HepG2 (cell line): ENCODE results near the gene ABCC1. TPM values are rescaled to one million over a fixed set of nuclear protein-coding genes. Genes with fewer than 3 reads are reported as not detected.

Source experiments
- AKAP8 ChIP-seq: sonication (generic); formaldehyde crosslinking; IDR thresholded peaks from 2 replicates; pipeline ENCODE4 v1.5.1; 2020; ENCODE audit warnings: mild to moderate bottlenecking, missing genetic modification reagents
- ARID5B ChIP-seq: IDR thresholded peaks from 2 replicates; pipeline ENCODE4 v1.4.0; 2020; ENCODE audit warnings: mild to moderate bottlenecking, missing genetic modification reagents
- BCL3 ChIP-seq: sonication (generic); formaldehyde crosslinking; IDR thresholded peaks from 2 replicates; pipeline ENCODE4 v1.5.1; 2020; ENCODE audit warnings: mild to moderate bottlenecking, missing genetic modification reagents, moderate library complexity
- CC2D1A ChIP-seq: sonication (generic); formaldehyde crosslinking; IDR thresholded peaks from 2 replicates; pipeline ENCODE4 v1.8.1; 2023; ENCODE audit warnings: mild to moderate bottlenecking, missing genetic modification reagents
- CHD2 ChIP-seq: IDR thresholded peaks from 2 replicates; pipeline ENCODE4 v1.6.1; 2011; ENCODE audit warnings: low read depth, low read length, improper control_type of control experiment
- EP300 ChIP-seq, 3 experiments: sonication (generic) in 1 of 3; formaldehyde crosslinking in 1 of 3; IDR thresholded peaks; 2 replicates each; pipeline versions ENCODE4 v1.5.1 to v1.6.1; 2011 to 2020; ENCODE audit warnings: low read depth in 2 of 3, low read length in 2 of 3, borderline replicate concordance in 1 of 3, improper control_type of control experiment in 1 of 3, mild to moderate bottlenecking in 1 of 3, missing genetic modification reagents in 1 of 3, moderate library complexity in 1 of 3
- HOXA5 ChIP-seq: sonication (generic); formaldehyde crosslinking; IDR thresholded peaks from 2 replicates; pipeline ENCODE4 v1.4.0; 2020; ENCODE audit warnings: missing genetic modification reagents
- IRF2 ChIP-seq: IDR thresholded peaks from 2 replicates; pipeline ENCODE4 v1.6.1; 2018; ENCODE audit warnings: missing genetic modification reagents, missing compliant biosample characterization
- KDM5B ChIP-seq: sonication (generic); formaldehyde crosslinking; IDR thresholded peaks from 2 replicates; pipeline ENCODE4 v1.4.0; 2020; ENCODE audit warnings: missing genetic modification reagents, mild to moderate bottlenecking, borderline replicate concordance
- KLF16 ChIP-seq, 2 experiments: sonication (generic) in 1 of 2; formaldehyde crosslinking in 1 of 2; IDR thresholded peaks; 2 replicates each; pipeline versions ENCODE4 v1.6.1 to v1.8.0; 2016 to 2023; ENCODE audit warnings: missing genetic modification reagents in 2 of 2, missing compliant biosample characterization in 1 of 2
- NR2F6 ChIP-seq, 2 experiments: IDR thresholded peaks; 2 replicates each; pipeline ENCODE4 v1.6.1; 2016; ENCODE audit warnings: antibody characterized with exemption in 1 of 2, mild to moderate bottlenecking in 1 of 2
- POLR2A ChIP-seq, 2 experiments: IDR thresholded peaks; 2 replicates each; pipeline ENCODE4 v1.6.1; 2011; ENCODE audit warnings: low read depth in 2 of 2, low read length in 2 of 2, mild to moderate bottlenecking in 1 of 2, moderate library complexity in 1 of 2; ENCODE audit not compliant: insufficient read depth in 1 of 2
- RCOR2 ChIP-seq: IDR thresholded peaks from 2 replicates; pipeline ENCODE4 v1.6.1; 2016; ENCODE audit warnings: missing biosample characterization, missing genetic modification reagents
- RXRB ChIP-seq: IDR thresholded peaks from 2 replicates; pipeline ENCODE4 v1.6.1; 2016; ENCODE audit warnings: borderline replicate concordance, missing genetic modification reagents, missing compliant biosample characterization
- SP5 ChIP-seq: IDR thresholded peaks from 2 replicates; pipeline ENCODE4 v1.6.1; 2016; ENCODE audit warnings: low read depth, borderline replicate concordance
- SUZ12 ChIP-seq: fragments of 150-350 bp; IDR thresholded peaks from 2 replicates; pipeline ENCODE4 v1.6.1; 2014; ENCODE audit warnings: low read depth, low read length
- TAF15 ChIP-seq: fragments of 200-400 bp; formaldehyde crosslinking; IDR thresholded peaks from one replicate; pipeline ENCODE4 v1.6.1; 2018; ENCODE audit warnings: mild to moderate bottlenecking, low read depth, low read length; ENCODE audit not compliant: poor library complexity, severe bottlenecking
- U2AF2 ChIP-seq: fragments of 200-400 bp; formaldehyde crosslinking; IDR thresholded peaks from 2 replicates; pipeline ENCODE4 v1.6.1; 2017; ENCODE audit warnings: low read depth, mild to moderate bottlenecking, low read length
- YEATS2 ChIP-seq: sonication (generic); formaldehyde crosslinking; IDR thresholded peaks from 2 replicates; pipeline ENCODE4 v1.4.0; 2020; ENCODE audit warnings: missing genetic modification reagents, borderline replicate concordance
- ZBTB20 ChIP-seq: sonication (generic); formaldehyde crosslinking; IDR thresholded peaks from 2 replicates; pipeline ENCODE4 v1.8.1; 2023; ENCODE audit warnings: missing genetic modification reagents, low read depth, mild to moderate bottlenecking, borderline replicate concordance
- ZBTB7A ChIP-seq: sonication (generic); formaldehyde crosslinking; IDR thresholded peaks from 2 replicates; pipeline ENCODE4 v1.8.0; 2022; ENCODE audit warnings: mild to moderate bottlenecking, missing genetic modification reagents
- ZFP41 ChIP-seq: sonication (generic); formaldehyde crosslinking; IDR thresholded peaks from 2 replicates; pipeline ENCODE4 v1.4.0; 2020; ENCODE audit warnings: mild to moderate bottlenecking, missing genetic modification reagents, borderline replicate concordance
- ZNF3 ChIP-seq: IDR thresholded peaks from 2 replicates; pipeline ENCODE4 v1.7.0; 2017; ENCODE audit warnings: inconsistent platforms
- ZNF317 ChIP-seq: sonication (generic); formaldehyde crosslinking; IDR thresholded peaks from 2 replicates; pipeline ENCODE4 v1.5.0; 2020; ENCODE audit warnings: mild to moderate bottlenecking, missing genetic modification reagents
- ZNF33B ChIP-seq: sonication (generic); formaldehyde crosslinking; IDR thresholded peaks from 2 replicates; pipeline ENCODE4 v1.5.1; 2020; ENCODE audit warnings: mild to moderate bottlenecking, missing genetic modification reagents
- polyA plus RNA-seq, 8 experiments: library from polyadenylated mRNA; depleted of rRNA in 3 of 8; stranded (reverse) in 7 of 8; unstranded in 1 of 8; fragments of >200 nt; fragmentation: Illumina TruSeq in 4 of 8; extraction: Trizol in 4 of 8; gene quantifications; 2 replicates each; pipeline versions ENCODE4 v1.2.1 to v1.2.3, GENCODE V29; 2011 to 2016; ENCODE audit warnings: low read depth in 4 of 8, missing spikeins in 1 of 8, mixed read lengths in 1 of 8; ENCODE audit not compliant: insufficient read depth in 1 of 8
- total RNA-seq, 5 experiments: library from RNA; depleted of rRNA; stranded (reverse); fragments of >200 nt; fragmentation: Illumina TruSeq; extraction: Trizol; gene quantifications; 2 replicates each; pipeline ENCODE4 v1.2.3, GENCODE V29; 2016; ENCODE audit warnings: low read depth in 1 of 5

ABCC1 gene
- total and polyA plus RNA-seq, 2 of the 13 experiments (the other 11 are each of a cell fraction or from before 2014, with no cell fraction given), result 13.0 to 30.6 TPM

- TF ChIP-seq BCL3, result peak; percentile 47; the same call in 1 of the 2 replicates
- no peak for TF ChIP-seq TAF15
- peak; percentile 74 for TF ChIP-seq ARID5B (CRISPR knock-in tag)
- peak; percentile 54 to 57; a peak in 2 of 4 replicates for TF ChIP-seq EP300 (IDR thresholded peaks at IDR 0.05; ENCODE audit: low read depth in 2 of 2, low read length in 2 of 2)
- peak; percentile 19; the same call in 1 of the 2 replicates for TF ChIP-seq EP300 (CRISPR knock-in tag; IDR thresholded peaks at IDR 0.05; ENCODE audit: borderline replicate concordance)
- TF ChIP-seq RXRB (CRISPR knock-in tag), result peak; percentile 94
- TF ChIP-seq YEATS2 (CRISPR knock-in tag), result 0 out of 2 replicates have a peak, but pooled peaks have one; percentile 3
- TF ChIP-seq POLR2A (IDR thresholded peaks at IDR 0.05; ENCODE audit: insufficient read depth in 1 of 2, low read depth in 2 of 2, low read length in 2 of 2), result no peak
- TF ChIP-seq IRF2 (CRISPR knock-in tag), result 0 out of 2 replicates have a peak, but pooled peaks have one; percentile 27
- 0 out of 2 replicates have a peak, but pooled peaks have one; percentile 18 for TF ChIP-seq RCOR2 (CRISPR knock-in tag)
- TF ChIP-seq NR2F6 (IDR thresholded peaks at IDR 0.05), result peak; percentile 60
- peak; percentile 86 for TF ChIP-seq NR2F6 (CRISPR knock-in tag; IDR thresholded peaks at IDR 0.05)
- peak; percentile 61; the same call in 1 of the 2 replicates for TF ChIP-seq KDM5B
- TF ChIP-seq ZBTB7A (CRISPR knock-in tag), result 0 out of 2 replicates have a peak, but pooled peaks have one; percentile 52
- TF ChIP-seq AKAP8 (CRISPR knock-in tag), result 0 out of 2 replicates have a peak, but pooled peaks have one; percentile 17
- no peak for TF ChIP-seq ZFP41 (CRISPR knock-in tag)
- peak; percentile 60; the same call in 1 of the 2 replicates for TF ChIP-seq ZNF317 (CRISPR knock-in tag)
- TF ChIP-seq SP5, result peak; percentile 28; the same call in 1 of the 2 replicates
- no peak for TF ChIP-seq ZBTB20 (CRISPR knock-in tag)
- peak in 1 of 2 experiments; percentile 60; a peak in 1 of 4 replicates for TF ChIP-seq KLF16 (CRISPR knock-in tag; IDR thresholded peaks at IDR 0.05)
- TF ChIP-seq HOXA5 (CRISPR knock-in tag), result peak; percentile 18; the same call in 1 of the 2 replicates
- no peak for TF ChIP-seq CC2D1A (CRISPR knock-in tag)
- TF ChIP-seq ZNF3, result no peak
- no peak for TF ChIP-seq SUZ12
- TF ChIP-seq CHD2, result no peak
- TF ChIP-seq U2AF2, result no peak
- TF ChIP-seq ZNF33B (CRISPR knock-in tag), result peak; percentile 69; the same call in 1 of the 2 replicates
Measured at GRCh38 chr16:15928261-15929104, 20.9 kb upstream of the ABCC1 start (continued).
